Measurements from ENCODE around the gene CACNA2D1. TPM values are rescaled to one million over a fixed set of nuclear protein-coding genes. Genes with fewer than 3 reads are reported as not detected.

Gene CACNA2D1
- total RNA-seq, 1 experiment from 2014 or later: 36.2 TPM

- Histone ChIP-seq H2BK15ac (ENCODE audit: low read depth, low read length) (no peak overlapping the region), H3K4me2 (ENCODE audit: insufficient read depth, insufficient read length, low read length) (no peak overlapping the region), H3K9me3 (ENCODE audit: control insufficient read depth, low read depth, low read length) (no peaks in the 10 kb centered on the region), H2BK5ac (ENCODE audit: insufficient read length, low read length) (no peak overlapping the region), H3K4ac (ENCODE audit: low read depth, low read length) (no peak overlapping the region), H3K27ac (ENCODE audit: insufficient read length, low read depth, low read length) (no peak overlapping the region), H2AFZ (ENCODE audit: low read length) (no peak overlapping the region), H4K8ac (replicated peaks; ENCODE audit: insufficient read length, low read depth, low read length) (no peak overlapping the region), H4K20me1 (ENCODE audit: control insufficient read depth, insufficient read depth, insufficient read length) (no peaks in the 10 kb centered on the region), H3K56ac (ENCODE audit: insufficient read length, low read depth, low read length) (no peak overlapping the region), H2BK12ac (ENCODE audit: insufficient read length, low read depth, low read length) (no peak overlapping the region), H2AK5ac (ENCODE audit: insufficient read length, low read length) (no peak overlapping the region), H4K91ac (ENCODE audit: insufficient read length, low read depth, low read length) (no peak overlapping the region), H2BK20ac (ENCODE audit: low read depth, low read length, poor library complexity, severe bottlenecking) (no peak overlapping the region), H3K27me3 (ENCODE audit: insufficient read depth, low read length) (no peaks in the 10 kb centered on the region), H3K9ac (ENCODE audit: extremely low read depth, insufficient read length, low read length) (no peak overlapping the region), H3K18ac (ENCODE audit: insufficient read length, low read depth, low read length) (no peak overlapping the region), H3K23ac (ENCODE audit: insufficient read length, low read depth, low read length) (no peak overlapping the region), H3K79me1 (ENCODE audit: insufficient read depth, low read depth, low read length, poor library complexity, severe bottlenecking) (no peaks in the 10 kb centered on the region), H4K5ac (ENCODE audit: insufficient read length, low read depth, low read length) (no peak overlapping the region), H2BK120ac (ENCODE audit: low read depth, low read length, poor library complexity, severe bottlenecking) (no peak overlapping the region), H3K14ac (ENCODE audit: insufficient read depth, low read length) (no peak overlapping the region), H3T11ph (ENCODE audit: low read length) (no peak overlapping the region), H3K23me2 (ENCODE audit: insufficient read length, low read depth, low read length, poor library complexity, severe bottlenecking) (no peaks in the 10 kb centered on the region), H3K79me2 (ENCODE audit: insufficient read depth, low read length) (no peaks in the 10 kb centered on the region), H3K4me1 (ENCODE audit: insufficient read depth, low read length) (no peaks in the 10 kb centered on the region; the same call in 1 of the 2 replicates)
- Mint-ChIP-seq H3K27me3 (ENCODE audit: low read depth) (no peaks in the 10 kb centered on the region), H3K36me3 (ENCODE audit: insufficient read depth in 1 of 3, low read depth in 3 of 3) (no peaks in the 10 kb centered on the region), H3K4me3 (no peak overlapping the region), H3K27ac (peak overlapping the region in 1 of 3 experiments; percentile 45; a peak in 1 of 7 replicates), H3K4me1 (peaks cover 29 to 33% of the 10 kb centered on the region in 2 experiments), H3K9me3 (no peaks in the 10 kb centered on the region)
- no peak for TF ChIP-seq CTCF (conservative IDR thresholded peaks at IDR 0.05)
- 100% methylated on average over 1 of the region's 2 CpGs for WGBS (ENCODE audit: extremely low coverage, insufficient read length, low lambda C conversion rate)
- no peak for DNase-seq
These were observed 281.3 kb downstream of the CACNA2D1 start for GRCh38 chr7:82162289-82162688.
